ENCODE measurements around the gene UBE2D2.

UBE2D2 gene

DNA sequence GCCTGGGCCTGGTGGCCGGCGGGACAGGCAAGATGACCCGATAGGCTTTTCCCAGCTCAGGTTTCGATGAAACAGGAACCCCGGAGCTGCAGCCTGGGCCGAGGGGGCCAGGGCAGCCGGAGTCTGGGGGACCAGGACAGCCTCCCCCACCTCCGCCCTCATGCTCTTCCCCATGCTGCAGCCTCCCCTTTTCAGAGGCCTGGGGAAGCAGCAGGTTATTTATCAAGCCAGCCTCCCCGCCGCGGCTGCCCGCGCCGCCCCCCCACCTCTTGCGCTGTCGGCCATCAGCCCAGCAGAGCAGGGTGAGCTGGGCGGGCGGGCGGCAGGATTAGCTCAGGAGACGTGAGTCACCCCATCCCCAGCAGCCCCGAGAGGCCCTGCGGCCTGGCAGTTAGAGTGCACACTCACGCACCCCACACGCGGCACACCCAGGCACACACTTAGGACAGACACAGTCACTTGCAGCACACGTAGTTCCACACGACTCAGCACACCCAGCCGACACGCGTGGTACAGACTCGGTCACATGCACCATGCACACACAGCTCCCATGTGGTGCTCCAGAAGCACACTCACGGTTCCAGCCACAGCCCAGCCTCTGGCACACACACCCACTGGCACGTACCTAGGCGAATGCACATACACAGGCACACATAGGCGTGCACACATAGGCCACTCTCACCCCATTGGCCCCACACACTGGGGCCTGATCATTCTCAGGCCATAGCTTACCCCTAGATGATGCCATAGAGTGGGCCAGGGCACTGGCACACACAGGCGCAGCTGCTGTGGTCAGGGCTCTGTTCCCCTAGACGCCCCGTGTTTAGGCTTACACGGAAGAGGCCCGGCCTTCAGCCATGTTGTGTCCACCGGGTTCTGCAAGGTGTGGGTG lies 100.0 kb downstream of the UBE2D2 start:
- peak; percentile 86 for DNase-seq

- no peak for DNase-seq
These were observed 101.5 kb downstream of the UBE2D2 start for GRCh38 chr5:139662617-139663016.

DNA sequence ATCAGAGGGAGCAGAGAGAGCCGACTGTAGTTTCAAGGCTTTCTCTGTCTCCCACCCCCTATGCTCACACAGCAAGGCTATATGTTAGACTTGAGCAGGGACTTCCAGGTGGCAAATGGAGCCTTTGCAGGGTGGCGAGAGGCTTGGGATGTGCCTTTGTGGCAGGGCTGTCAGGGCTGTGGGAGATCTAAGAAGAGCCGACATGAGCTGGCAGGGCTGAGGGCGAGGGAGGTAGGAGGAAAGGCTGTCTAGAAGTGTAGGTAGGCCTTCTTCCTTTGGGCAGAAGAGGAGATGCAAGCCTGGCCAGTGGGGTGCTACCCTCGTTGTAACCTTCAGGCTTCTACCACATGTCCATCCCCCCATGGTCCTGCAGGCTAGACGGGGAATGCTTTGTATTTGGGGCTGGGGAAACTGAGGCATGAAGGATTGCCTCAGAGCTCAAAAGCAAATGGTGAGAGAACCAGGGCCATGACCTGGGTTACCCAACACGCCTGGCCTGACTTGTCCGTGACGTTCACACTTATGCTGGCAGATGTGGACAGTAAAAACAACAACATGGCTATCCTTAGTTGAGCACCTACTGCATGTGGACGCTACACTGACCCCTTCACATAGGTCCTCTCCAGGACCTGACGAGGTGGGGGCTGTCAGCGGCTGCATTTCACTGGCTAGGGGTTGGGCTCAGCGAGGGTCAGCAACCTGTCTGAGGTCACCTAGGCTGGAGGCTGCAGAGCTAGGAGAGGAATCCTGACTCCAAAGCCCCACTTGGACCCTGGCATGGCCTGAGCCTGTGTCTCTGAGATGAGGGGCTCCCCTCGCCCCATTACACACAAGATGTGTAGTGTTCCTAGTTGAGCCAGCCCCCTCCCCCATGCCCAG lies 102.3 kb downstream of the UBE2D2 start:
- DNase-seq = no peak

- no peak for DNase-seq
These were observed 103.1 kb downstream of the UBE2D2 start for GRCh38 chr5:139664086-139664693.

DNA sequence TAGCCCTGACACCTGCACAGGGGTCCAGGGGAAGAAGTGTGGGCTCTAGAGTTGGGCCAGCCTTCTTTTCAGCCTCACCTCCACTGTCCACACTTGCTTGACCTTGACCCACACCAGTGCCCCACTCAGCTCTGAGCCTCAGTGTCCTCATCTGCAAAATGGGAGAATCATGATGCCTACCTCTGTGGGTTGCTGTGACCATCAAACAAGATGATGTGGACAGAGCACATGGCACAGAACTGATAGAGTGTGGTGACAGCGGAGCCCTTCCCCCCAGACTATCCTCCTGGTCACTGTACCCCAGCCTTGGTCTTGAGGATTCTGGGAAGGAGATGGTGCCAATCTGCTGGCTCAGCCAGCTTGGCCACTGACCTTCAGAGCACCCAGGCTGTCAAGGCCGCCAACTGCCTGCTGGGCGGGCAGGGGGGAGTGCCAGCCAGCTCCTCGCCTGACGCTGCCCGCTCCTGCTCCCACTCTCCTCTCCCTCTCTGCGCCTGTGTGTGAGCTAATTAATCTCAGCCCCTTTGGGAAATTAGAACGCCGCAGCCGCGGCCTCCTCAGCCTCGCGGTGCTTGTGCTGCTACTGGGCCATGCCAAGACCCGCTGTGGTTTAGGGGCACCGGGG lies 103.7 kb downstream of the UBE2D2 start:
- no peak for DNase-seq

GRCh38 chr5:139665626-139666025 lies 104.5 kb downstream of the UBE2D2 start:
- no peak for DNase-seq

DNA sequence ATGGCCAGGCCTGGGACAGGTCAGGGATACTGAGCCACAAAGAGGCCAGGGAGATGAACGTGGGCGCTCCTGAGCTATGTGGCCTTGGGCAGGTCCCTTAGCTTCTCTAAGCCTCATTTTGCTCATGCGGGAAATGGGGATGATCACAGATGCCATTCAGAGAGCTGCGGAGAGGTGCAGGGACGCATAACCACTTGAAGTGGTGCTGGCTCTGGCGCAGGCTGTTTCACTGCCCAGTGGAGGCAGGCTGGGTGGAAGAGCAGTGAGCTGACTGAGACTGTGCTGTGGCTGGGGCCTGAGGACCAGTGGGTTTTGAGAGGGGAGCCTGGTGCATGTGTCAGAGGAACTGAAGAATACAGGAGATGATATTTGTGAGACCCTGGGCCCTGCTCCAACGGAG lies 105.4 kb downstream of the UBE2D2 start:
- no peak for DNase-seq

- no peak for DNase-seq
These were observed 106.0 kb downstream of the UBE2D2 start for GRCh38 chr5:139667001-139667729.

GRCh38 chr5:139667730-139668063 lies 106.6 kb downstream of the UBE2D2 start:
- peak; percentile 72 for DNase-seq

GRCh38 chr5:139668064-139668880 lies 107.1 kb downstream of the UBE2D2 start:
- peak; percentile 72 for DNase-seq

GRCh38 chr5:139668924-139669661 lies 108.0 kb downstream of the UBE2D2 start:
- DNase-seq = no peak

DNA sequence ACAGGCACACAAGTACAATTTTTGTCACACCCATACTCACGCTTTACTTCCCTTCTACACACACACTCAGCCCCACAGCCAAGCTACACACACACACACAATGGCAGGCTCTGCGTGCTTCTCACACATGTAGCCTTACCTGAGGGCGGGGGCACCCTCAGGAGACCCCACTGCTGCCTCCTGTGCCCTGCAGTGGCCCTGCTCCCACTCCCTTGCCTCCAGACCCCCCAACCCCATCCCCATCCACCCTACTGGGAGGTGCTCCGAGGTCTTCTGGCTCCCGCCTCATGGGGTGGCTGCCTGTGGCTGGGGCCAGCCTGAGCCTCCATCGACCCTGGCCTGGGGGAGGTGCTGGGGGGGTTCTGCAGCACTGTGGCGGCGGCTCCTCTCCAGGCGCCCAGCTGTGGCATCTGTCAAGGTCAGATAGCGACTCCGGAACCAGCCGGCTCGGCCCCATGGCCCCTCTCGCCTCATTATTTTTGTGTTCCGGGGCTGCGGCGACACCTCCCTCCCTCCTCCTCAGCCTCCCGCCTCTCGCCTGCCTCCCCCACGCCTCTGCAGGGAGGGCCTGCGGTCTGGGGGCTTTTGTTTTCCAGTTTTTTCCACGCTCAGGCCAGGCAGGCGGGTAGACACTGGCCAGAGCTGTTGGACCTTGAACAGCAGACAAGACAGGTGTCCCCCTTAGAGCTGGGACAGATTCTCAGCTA lies 108.7 kb downstream of the UBE2D2 start:
- DNase-seq = no peak

GRCh38 chr5:139670369-139671095 lies 109.4 kb downstream of the UBE2D2 start:
- no peak for DNase-seq

- no peak for DNase-seq
These were observed 110.1 kb downstream of the UBE2D2 start for GRCh38 chr5:139671096-139671841.

DNA sequence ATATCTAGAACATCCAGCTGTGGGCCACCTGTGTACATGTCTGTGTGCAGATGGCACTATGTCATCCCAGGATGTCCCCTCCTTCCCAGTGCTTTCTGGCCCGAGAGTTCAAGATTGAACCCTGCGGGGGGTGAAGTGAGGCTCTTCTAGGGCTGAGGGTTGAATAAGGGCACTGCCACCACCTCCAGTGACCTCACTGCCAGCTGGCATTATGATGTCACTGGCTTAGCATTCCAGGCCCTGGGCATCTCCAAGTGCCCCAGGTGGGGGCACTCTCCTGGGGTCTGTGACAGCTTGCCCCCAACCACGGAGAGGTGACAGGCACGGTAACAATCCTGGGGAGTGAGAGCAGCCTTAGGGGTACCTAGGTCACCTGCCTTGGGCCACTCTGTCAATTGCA lies 114.1 kb downstream of the UBE2D2 start:
- DNase-seq = no peak

DNA sequence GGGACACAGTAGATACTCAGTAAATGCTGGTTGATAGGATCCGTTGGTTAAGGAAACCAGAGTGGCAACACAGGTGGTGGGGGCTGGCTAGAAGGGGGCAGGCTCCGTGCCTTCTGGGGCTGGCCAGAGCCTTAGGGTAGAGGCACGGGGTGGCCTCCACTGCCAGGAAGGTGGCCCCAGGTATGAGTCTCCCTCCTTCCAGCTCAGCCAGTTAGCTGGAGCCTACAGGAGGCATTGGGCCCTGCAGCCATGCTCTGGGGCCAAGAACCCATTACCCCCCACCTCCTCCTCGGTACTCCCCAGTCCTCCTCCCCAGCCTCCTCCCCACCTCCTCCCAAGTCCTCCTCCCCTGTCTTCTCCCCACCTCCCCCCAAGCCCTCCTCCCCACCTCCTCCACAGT lies 114.7 kb downstream of the UBE2D2 start:
- no peak for DNase-seq

- DNase-seq = no peak
These were observed 115.3 kb downstream of the UBE2D2 start for GRCh38 chr5:139676406-139676805.

DNA sequence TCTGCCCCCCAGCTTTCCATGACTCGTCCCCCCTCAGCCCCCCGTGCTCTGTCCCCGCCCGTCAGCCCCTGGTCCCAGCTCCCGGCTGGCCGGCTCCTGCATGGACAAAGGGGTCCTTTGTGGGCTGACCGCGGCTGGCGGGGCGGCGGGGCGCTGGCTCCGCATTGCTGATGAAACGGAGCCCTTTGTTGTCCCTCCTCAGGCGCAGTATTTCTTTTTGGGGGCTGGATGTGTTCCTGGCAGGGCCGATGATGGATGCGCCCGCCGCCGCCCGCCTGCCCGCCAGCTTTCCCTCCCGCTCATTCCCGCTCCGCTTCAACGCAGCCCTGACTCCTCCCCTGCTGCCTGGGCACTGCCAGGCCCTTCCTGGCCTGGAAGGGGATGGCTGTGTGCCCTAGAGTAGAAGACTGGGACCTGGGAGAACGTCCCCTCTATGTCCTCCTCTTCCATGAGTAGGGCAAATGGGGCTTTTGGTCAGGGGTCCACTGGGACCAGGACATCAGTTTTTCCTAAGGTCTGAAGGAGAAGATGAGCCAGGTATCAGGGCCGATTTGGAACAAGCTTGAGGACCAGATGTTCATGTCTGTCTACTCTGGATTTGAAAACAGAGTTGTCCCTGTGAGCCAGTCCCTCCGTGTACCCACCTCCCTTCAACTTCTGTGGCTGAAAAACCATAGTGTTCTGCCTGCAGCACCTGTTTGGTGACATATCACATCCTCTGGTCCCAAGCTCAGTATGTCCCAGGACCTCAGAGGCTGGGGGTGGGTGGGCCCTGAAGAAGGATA lies 116.0 kb downstream of the UBE2D2 start:
- DNase-seq = no peak
